Suprapubic skin (tissue), 4 donors: Measurements from ENCODE around the gene SHF. TPM values are rescaled to one million over a fixed set of nuclear protein-coding genes. Genes with fewer than 3 reads are reported as not detected.
"Not testable (repeated sequence)": the region's sequence is repeated elsewhere in the genome, so short reads cannot be mapped to it uniquely, and the experiment has no call there.

Experiments
- DNase-seq, 2 donors: peaks; one replicate each; pipeline ENCODE4 v3.0.0-alpha.2; 2019; ENCODE audit warnings: low spot score in 2 of 2
- H3K27ac ChIP-seq: fragments of 200-600 bp; sonication (generic); one replicate; pipeline ENCODE4 v1.5.1; 2019
- H3K27me3 ChIP-seq: fragments of 200-600 bp; sonication (generic); one replicate; pipeline ENCODE4 v1.5.1; 2019
- H3K36me3 ChIP-seq: fragments of 200-600 bp; sonication (generic); one replicate; pipeline ENCODE4 v1.5.1; 2019
- H3K4me1 ChIP-seq: fragments of 200-600 bp; sonication (generic); one replicate; pipeline ENCODE4 v1.5.1; 2019
- H3K4me3 ChIP-seq: fragments of 200-600 bp; sonication (generic); one replicate; pipeline ENCODE4 v1.5.1; 2019; ENCODE audit warnings: mild to moderate bottlenecking
- H3K9me3 ChIP-seq: fragments of 200-600 bp; sonication (generic); one replicate; pipeline ENCODE4 v1.5.1; 2019
- EP300 ChIP-seq: sonication (generic); formaldehyde crosslinking; IDR thresholded peaks from one replicate; pipeline ENCODE4 v1.6.1; 2017; ENCODE audit warnings: antibody characterized with exemption
- POLR2A ChIP-seq, 2 donors: fragments of 450-650 bp; IDR thresholded peaks; one replicate each; pipeline ENCODE4 v1.6.1; 2017; ENCODE audit warnings: antibody characterized with exemption in 2 of 2, mild to moderate bottlenecking in 2 of 2, moderate library complexity in 2 of 2
- POLR2AphosphoS5 ChIP-seq, 3 donors: sonication (generic); formaldehyde crosslinking; IDR thresholded peaks; one replicate each; pipeline ENCODE4 v1.6.1; 2017; ENCODE audit warnings: antibody characterized with exemption in 3 of 3
- WGBS: methylation state at CpG from one replicate; pipeline ENCODE4 v1.1.5; 2018; 5-methylcytosine and 5-hydroxymethylcytosine counted together
- total RNA-seq, 4 donors: library from RNA; depleted of rRNA; stranded (reverse); fragments of >200 nt; gene quantifications; one replicate each; pipeline ENCODE4 v1.1.0, GENCODE V29; 2016
- TF ChIP-seq, protein P1 (sequence below), 2 donors: fragments of 200-600 bp in 1 of 2; fragments of 450-650 bp in 1 of 2; sonication (generic) in 1 of 2; IDR thresholded peaks; one replicate each; pipeline ENCODE4 v1.5.1; 2016 to 2019; ENCODE audit warnings: antibody characterized with exemption in 2 of 2, mild to moderate bottlenecking in 1 of 2, moderate library complexity in 1 of 2

Gene SHF, protein sequence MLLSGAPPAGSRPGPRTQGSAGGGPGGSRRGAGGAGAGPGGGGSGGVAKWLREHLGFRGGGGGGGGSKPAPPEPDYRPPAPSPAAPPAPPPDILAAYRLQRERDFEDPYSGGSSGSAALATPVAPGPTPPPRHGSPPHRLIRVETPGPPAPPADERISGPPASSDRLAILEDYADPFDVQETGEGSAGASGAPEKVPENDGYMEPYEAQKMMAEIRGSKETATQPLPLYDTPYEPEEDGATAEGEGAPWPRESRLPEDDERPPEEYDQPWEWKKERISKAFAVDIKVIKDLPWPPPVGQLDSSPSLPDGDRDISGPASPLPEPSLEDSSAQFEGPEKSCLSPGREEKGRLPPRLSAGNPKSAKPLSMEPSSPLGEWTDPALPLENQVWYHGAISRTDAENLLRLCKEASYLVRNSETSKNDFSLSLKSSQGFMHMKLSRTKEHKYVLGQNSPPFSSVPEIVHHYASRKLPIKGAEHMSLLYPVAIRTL
- 10 to 100 TPM in 2 of 4 donors, 1 to 10 TPM in 2; 5.4 to 11.9 (median 8.6) TPM for total RNA-seq

- no peaks in the 10 kb centered on the region for H3K27me3 ChIP-seq
- TF ChIP-seq POLR2AphosphoS5 (IDR thresholded peaks at IDR 0.05) (no peak), POLR2A (IDR thresholded peaks at IDR 0.05) (no peak), EP300 (no peak)
- TF ChIP-seq, protein P1, sequence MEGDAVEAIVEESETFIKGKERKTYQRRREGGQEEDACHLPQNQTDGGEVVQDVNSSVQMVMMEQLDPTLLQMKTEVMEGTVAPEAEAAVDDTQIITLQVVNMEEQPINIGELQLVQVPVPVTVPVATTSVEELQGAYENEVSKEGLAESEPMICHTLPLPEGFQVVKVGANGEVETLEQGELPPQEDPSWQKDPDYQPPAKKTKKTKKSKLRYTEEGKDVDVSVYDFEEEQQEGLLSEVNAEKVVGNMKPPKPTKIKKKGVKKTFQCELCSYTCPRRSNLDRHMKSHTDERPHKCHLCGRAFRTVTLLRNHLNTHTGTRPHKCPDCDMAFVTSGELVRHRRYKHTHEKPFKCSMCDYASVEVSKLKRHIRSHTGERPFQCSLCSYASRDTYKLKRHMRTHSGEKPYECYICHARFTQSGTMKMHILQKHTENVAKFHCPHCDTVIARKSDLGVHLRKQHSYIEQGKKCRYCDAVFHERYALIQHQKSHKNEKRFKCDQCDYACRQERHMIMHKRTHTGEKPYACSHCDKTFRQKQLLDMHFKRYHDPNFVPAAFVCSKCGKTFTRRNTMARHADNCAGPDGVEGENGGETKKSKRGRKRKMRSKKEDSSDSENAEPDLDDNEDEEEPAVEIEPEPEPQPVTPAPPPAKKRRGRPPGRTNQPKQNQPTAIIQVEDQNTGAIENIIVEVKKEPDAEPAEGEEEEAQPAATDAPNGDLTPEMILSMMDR (IDR thresholded peaks at IDR 0.05) = no peak
- H3K4me3 ChIP-seq = peak within 1 kb of the TSS; percentile 75
- DNase-seq = peak in 1 of 2 donors; percentile 82
- 2% methylated on average over 30 of the region's 57 CpGs for WGBS
- no peaks in the 10 kb centered on the region for H3K36me3 ChIP-seq
- peak within 1 kb of the TSS; percentile 79 for H3K27ac ChIP-seq
- H3K4me1 ChIP-seq = peaks cover 45% of the 10 kb centered on the region
- no peaks in the 10 kb centered on the region for H3K9me3 ChIP-seq
These were observed at the start of gene SHF for GRCh38 chr15:45187894-45188830. SHF (minus strand) TSS chr15:45187966; CDS start chr15:45187951, 15 bp downstream.

DNA sequence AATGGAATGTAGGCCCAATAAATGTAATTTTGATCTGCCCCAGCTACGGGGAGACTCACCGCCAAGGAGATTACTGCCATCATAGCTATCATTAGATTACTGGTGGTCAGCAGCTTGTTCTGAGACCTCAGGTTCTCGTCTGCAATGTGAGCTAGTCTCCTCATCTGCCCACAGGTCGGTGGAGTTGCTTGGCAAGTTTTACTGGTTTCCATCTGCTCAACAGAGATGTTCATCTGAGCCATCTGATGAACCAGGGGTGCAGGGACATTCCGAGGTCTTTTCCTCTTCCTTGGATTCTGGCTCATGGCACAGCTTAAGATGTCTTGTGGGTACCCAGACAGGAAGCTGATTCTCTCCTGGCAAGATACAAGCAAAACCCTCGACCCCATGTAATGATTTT is 49.0 kb upstream of the SHF start:
- not testable (repeated sequence) for H3K27me3 ChIP-seq, H3K36me3 ChIP-seq, H3K27ac ChIP-seq, H3K4me3 ChIP-seq, H3K4me1 ChIP-seq, DNase-seq
- WGBS = 55% methylated on average over 6 of the region's 6 CpGs
- peaks cover 25% of the 10 kb centered on the region for H3K9me3 ChIP-seq

DNA sequence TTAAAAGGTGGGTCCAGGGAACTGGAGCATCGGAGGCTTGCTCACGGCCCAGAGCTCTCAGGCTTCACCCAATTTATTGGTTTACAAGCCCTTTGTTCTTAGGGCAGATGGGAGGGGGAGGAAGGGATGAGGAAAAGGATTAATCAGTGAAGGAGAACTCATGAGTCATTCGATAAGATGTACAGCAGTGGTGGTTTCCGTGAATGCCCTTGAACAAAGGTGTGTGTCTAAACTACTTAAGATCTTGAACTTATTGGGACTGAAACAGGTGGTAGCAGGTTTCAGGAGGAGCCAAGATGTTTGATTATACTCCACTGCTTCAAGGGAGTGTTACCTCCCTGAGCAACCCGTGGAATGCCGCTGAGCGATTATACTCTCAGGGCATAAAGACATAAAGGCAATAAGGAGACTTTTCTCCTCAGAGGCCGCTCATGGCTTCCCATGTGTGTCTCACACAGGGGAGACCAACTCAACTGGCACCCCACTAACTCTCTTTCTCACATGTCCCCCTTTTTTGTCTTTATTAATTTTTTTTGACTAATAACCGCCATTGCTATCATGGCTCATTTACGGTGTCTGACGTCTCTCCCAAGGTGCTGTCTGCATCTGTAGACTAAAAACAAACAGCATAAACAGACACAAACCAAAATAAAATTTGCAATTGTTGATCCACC is 46.9 kb upstream of the SHF start:
- TF ChIP-seq POLR2A (IDR thresholded peaks at IDR 0.05) = no peak
- no peak for TF ChIP-seq POLR2AphosphoS5 (IDR thresholded peaks at IDR 0.05)
- TF ChIP-seq, protein P1 (IDR thresholded peaks at IDR 0.05) = no peak
- TF ChIP-seq EP300 = no peak
- Histone ChIP-seq H3K4me3 (no peak overlapping the region), H3K4me1 (no peaks in the 10 kb centered on the region), H3K27me3 (no peaks in the 10 kb centered on the region), H3K27ac (no peak overlapping the region), H3K9me3 (peaks cover 19% of the 10 kb centered on the region), H3K36me3 (no peaks in the 10 kb centered on the region)
- 83% methylated on average over 11 of the region's 11 CpGs for WGBS
- no peak for DNase-seq

GRCh38 chr15:45231864-45232562 is 44.2 kb upstream of the SHF start:
- 87% methylated on average over 4 of the region's 4 CpGs for WGBS
- H3K4me1 ChIP-seq = no peaks in the 10 kb centered on the region
- peaks cover 12% of the 10 kb centered on the region for H3K9me3 ChIP-seq
- no peak overlapping the region for H3K4me3 ChIP-seq
- H3K27me3 ChIP-seq = no peaks in the 10 kb centered on the region
- no peak for DNase-seq
- TF ChIP-seq POLR2AphosphoS5 (IDR thresholded peaks at IDR 0.05) (no peak), POLR2A (IDR thresholded peaks at IDR 0.05) (no peak), EP300 (no peak)
- TF ChIP-seq, protein P1 (IDR thresholded peaks at IDR 0.05) = no peak
- no peaks in the 10 kb centered on the region for H3K36me3 ChIP-seq
- H3K27ac ChIP-seq = no peak overlapping the region

DNA sequence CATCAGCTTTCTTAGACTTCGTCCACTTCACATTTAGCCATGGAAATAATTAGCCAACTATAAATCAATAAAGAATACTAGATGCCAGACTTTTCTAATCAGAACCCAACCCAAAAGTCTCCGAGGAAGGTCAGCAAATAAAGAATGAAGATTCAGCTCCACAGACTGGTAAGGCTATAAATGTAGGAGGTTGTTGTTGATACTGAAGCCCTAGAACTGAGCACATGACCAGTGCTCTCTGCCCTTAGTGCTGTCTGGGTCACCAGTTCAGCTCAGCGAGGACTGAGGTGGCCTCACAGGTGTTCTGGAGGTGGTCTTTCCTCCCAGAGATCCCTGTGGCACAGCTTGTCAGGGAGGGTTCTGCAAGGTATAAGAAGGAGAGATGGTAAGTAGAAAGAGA is 43.4 kb upstream of the SHF start:
- no peaks in the 10 kb centered on the region for H3K4me1 ChIP-seq
- H3K27me3 ChIP-seq = no peaks in the 10 kb centered on the region
- DNase-seq = no peak
- TF ChIP-seq EP300 (no peak), POLR2AphosphoS5 (IDR thresholded peaks at IDR 0.05) (no peak), POLR2A (IDR thresholded peaks at IDR 0.05) (no peak)
- TF ChIP-seq, protein P1 (IDR thresholded peaks at IDR 0.05) = no peak
- H3K9me3 ChIP-seq = peaks cover 12% of the 10 kb centered on the region
- no peak overlapping the region for H3K4me3 ChIP-seq
- H3K27ac ChIP-seq = no peak overlapping the region
- H3K36me3 ChIP-seq = no peaks in the 10 kb centered on the region
- 86% methylated on average over 3 of the region's 3 CpGs for WGBS
